ENCODE results near the gene RNASE13.

DNA sequence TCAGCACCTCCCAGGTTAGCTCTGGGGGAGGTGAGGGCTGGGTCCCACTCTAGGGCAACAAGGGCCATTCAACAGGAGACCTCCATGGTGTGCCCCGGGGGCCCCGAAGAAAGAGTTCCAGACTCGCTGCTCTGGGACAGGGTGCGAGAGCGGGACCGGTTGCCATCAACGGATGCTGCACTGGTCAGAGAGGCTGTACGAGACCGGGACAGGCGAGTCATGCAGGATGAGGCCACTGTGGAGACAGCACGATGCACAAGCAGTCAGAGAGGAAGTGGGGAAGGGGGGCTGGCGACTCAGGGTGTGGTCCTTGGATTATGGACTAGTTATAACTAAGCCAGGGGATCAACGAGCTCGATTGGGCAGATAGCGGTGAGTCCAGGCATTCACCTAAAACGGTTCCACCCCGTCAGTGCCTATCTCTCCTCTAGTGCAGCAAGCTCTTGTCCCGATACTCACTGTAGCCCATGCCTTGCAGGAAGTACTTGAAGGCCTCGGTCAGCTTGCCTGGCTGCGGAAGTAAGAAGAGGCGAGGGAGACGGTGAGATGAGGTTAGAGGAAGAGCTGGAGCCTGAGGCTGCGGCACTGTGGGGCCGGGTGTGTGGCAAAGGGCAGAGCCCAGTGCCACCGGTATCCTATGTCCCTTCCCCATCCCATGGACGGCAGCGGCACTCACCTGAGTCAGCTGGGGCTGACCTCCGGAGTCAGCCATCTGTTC is 16.9 kb downstream of the RNASE13 start:
- TF ChIP-seq POLR2A (IDR thresholded peaks at IDR 0.05; ENCODE audit: low read depth, low read length) = no peak
- TF ChIP-seq, protein P1, sequence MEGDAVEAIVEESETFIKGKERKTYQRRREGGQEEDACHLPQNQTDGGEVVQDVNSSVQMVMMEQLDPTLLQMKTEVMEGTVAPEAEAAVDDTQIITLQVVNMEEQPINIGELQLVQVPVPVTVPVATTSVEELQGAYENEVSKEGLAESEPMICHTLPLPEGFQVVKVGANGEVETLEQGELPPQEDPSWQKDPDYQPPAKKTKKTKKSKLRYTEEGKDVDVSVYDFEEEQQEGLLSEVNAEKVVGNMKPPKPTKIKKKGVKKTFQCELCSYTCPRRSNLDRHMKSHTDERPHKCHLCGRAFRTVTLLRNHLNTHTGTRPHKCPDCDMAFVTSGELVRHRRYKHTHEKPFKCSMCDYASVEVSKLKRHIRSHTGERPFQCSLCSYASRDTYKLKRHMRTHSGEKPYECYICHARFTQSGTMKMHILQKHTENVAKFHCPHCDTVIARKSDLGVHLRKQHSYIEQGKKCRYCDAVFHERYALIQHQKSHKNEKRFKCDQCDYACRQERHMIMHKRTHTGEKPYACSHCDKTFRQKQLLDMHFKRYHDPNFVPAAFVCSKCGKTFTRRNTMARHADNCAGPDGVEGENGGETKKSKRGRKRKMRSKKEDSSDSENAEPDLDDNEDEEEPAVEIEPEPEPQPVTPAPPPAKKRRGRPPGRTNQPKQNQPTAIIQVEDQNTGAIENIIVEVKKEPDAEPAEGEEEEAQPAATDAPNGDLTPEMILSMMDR (conservative IDR thresholded peaks at IDR 0.05; ENCODE audit: low read depth, low read length) = no peak
- no peak for TF ChIP-seq NFE2L2 (IDR thresholded peaks at IDR 0.05; ENCODE audit: low read depth, low read length)
- no peak for TF ChIP-seq CHD1 (IDR thresholded peaks at IDR 0.05; ENCODE audit: low read depth, low read length)
- TF ChIP-seq CEBPB (IDR thresholded peaks at IDR 0.05; ENCODE audit: low read depth, low read length) = no peak
- no peak for TF ChIP-seq SMC3 (IDR thresholded peaks at IDR 0.05; ENCODE audit: low read depth, low read length)

All from IMR-90 (cell line).